HG02623 (cell line): ENCODE measurements around the gene DCAF11.

ENCODE experiments used
- ATAC-seq: cut with Tn5 transposase; IDR thresholded peaks from one replicate; pipeline ENCODE4 v1.9.1; 2021; ENCODE audit warnings: moderate library complexity; ENCODE audit not compliant: unreplicated experiment

Gene DCAF11

DNA sequence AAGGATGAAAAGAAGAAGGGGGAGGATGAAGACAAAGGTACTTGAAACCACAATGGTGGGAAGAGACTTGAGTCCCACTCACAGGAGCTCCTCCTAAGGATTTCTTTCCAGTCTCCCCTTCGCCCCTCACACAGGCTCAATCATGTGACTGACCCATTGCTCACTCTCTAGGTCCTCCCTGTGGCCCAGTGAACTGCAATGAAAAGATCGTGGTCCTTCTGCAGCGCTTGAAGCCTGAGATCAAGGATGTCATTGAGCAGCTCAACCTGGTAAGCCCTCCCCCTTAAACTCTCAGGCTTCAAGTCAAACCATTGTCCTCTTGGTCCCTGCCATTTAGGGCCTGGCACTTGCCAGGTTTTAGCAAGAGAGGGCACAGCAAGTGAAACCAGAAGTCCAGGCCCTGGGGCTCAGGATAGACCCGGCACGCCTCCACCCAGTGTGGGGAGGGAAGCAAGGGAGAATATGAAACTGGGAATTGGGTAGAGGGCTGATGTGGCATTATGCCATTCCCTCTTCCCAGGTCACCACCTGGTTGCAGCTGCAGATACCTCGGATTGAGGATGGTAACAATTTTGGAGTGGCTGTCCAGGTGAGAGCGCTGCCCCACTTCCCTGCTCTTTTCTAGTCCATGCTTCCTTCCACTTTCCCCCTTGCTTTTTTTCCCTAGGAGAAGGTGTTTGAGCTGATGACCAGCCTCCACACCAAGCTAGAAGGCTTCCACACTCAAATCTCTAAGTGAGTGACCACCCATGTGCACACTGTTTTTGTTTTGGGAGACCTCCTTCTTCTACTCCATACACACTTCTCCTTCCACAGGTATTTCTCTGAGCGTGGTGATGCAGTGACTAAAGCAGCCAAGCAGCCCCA, 23.2 kb downstream of the DCAF11 start:
- no peak for ATAC-seq

GRCh38 chr14:24138396-24139271, 24.1 kb downstream of the DCAF11 start:
- no peak for ATAC-seq

DNA sequence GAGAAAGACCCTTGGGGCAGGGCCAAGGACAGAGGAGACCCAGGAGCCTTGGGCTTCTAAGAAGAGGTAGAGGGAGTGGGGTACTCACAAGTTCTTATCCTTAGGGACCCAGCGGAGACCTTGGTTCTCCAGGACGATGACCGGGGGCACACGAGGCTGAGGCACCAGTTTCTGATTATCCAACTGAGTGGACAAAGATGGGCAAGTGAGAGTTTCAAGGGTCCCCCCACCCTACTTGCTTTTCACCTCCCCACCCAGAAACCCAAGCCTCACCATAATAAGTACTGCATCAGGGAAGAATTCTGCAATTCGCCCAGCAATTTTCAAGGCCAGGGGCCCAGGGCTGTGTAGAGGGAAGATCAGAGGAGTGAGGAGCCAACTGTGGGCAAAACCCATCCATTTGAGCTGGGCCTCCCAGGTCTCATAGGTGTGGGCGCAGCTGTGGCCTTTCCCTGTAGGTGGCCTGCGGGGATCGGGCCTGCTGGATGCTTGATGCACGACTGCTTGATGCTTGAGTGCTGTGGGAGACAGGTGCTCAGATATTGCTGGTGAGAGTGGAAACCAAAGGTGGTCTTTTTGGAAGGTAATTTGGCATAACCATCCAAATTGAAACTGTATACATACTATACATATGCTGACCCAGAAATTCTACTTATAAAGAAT, 24.8 kb downstream of the DCAF11 start:
- no peak for ATAC-seq

- peak; percentile 80 for ATAC-seq
Measured at GRCh38 chr14:24141097-24141880, 26.7 kb downstream of the DCAF11 start, which contains the start of gene EMC9. EMC9 (minus strand) TSS chr14:24141591; CDS start chr14:24141304, 287 bp downstream.

DNA sequence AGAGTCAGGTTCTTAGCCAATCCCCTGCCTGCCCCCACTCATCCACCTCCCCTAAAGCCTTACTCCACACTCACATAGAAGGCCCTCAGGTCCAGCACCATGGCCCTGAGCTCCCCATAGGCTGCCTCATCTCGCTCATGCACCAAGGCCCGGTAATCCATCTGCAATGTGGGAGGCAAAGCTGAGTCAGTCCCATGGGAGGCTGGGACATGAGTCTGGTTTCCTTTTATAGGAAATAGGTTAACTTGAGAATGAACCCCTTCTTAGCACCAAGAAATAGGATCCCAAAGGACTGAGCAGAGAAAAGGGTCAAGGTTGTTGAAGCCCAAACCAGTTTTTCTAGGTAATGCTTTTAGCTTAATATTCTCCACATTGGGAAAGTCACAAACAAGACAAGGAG, 28.9 kb downstream of the DCAF11 start:
- no peak for ATAC-seq

DNA sequence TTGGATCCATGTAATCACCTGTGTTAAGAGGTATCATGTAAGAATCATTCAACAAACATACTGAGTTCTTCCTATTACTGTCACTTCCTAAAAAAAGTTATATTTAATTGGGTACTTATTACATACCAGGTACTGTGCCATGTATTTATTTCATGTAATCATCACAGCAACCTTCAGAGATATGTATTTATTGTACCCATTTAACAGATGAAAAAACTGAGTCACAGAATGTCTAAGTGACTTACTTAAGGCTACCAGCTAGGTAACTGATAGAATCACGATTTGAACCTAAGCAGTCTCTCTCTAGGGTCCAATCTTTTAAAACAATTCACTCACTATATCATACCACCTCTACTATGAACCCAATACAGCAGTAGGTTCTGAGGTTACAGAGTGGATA, 29.9 kb downstream of the DCAF11 start:
- ATAC-seq, result no peak

GRCh38 chr14:24145219-24145618, 30.6 kb downstream of the DCAF11 start:
- no peak for ATAC-seq

- ATAC-seq, result no peak
Measured at GRCh38 chr14:24145690-24146452, 31.3 kb downstream of the DCAF11 start.

DNA sequence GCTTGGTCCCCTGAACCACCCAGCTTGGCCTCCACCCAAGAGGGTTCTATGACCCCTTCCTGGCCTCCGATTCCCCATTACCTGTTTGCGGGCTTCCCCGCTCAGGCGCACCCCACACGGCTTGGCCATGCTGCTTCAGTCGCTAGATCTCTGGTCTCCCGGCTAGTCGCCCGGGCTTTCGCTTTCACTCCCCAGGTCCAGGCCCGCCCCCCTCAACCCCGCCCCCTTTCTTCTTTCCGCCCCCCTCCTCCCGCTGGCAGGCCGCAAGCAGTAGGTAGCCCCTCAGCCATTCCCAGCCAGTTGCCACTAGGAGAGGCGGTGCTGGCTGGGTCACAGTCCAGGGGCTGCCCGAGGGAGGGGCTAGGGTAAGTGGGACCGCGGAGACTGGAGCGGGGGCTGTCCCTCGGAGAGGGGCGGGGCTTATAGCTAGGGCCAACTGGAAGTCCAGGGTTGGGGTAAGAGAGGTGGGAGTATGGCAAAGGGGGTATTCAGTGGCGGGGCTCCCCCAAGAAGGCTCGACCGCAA, 31.9 kb downstream of the DCAF11 start, which contains the start of gene PSME2:
Gene PSME2, minus strand, starts transcription at position 158 of the 525 bp plus-strand sequence. Its CDS starts 29 bp downstream, at position 129.
- peak; percentile 58 for ATAC-seq

DNA sequence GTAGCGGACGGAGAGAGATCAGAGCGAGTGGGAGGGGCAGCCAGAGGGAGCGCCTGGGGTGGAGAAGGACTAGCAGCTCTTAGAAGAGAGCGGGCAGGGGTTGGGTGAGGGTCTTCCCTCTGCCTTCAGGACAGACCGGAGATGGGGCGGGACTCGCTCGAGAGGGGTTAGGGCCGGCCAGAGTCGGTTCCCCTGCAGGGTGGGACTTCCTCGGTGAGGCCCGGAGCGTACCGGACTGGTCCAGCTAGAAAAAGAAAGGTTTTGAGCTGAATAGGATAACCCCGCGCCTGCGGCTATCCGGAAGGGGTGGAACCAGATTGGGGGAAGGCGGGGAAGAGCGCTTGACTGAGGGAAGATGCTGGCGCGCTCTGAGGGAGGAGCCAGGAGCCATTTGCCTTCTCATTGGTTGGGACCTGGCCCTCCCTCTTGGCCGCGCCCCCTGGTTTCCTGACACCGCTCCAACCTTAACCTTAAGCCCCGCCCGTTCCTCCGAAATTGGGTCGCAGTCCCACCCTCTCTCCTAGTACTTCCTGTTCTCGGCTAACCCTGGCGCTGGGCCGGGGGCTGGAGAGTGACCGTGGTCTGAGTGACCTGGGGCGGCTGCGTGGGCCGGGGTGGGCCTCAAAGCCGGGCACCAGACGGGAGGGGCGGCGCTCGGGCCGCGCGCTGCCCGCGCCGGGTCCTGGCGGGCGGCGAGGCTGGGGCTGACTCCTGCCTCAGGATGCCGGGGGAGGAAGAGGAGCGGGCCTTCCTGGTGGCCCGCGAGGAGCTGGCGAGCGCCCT, 32.6 kb downstream of the DCAF11 start, which contains the start of gene RNF31:
Gene RNF31, plus strand, starts transcription at position 521 of the 783 bp plus-strand sequence. Its CDS starts 201 bp downstream, at position 722.
- peak; percentile 78 for ATAC-seq

DNA sequence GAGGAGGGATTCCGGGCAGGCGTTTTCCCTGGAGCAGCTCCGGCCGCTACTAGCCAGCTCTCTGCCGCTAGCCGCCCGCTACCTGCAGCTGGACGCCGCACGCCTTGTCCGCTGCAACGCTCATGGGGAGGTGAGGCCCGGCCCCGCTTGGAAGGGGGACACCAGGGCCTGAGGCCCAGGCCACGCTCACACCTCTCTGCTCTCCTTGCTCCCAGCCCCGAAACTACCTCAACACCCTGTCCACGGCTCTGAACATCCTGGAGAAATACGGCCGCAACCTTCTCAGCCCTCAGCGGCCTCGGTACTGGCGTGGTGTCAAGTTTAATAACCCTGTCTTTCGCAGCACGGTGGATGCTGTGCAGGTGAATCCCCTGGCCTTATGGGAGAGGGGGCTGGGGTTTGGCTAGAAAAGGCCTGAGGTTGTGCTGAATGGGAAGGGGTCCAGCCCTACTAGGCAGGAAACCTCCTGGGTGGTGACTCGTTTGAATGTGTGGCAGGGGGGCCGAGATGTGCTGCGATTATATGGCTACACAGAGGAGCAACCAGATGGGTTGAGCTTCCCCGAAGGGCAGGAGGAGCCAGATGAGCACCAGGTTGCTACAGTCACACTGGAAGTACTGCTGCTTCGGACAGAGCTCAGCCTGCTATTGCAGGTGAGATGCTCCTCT, 33.3 kb downstream of the DCAF11 start:
- no peak for ATAC-seq

DNA sequence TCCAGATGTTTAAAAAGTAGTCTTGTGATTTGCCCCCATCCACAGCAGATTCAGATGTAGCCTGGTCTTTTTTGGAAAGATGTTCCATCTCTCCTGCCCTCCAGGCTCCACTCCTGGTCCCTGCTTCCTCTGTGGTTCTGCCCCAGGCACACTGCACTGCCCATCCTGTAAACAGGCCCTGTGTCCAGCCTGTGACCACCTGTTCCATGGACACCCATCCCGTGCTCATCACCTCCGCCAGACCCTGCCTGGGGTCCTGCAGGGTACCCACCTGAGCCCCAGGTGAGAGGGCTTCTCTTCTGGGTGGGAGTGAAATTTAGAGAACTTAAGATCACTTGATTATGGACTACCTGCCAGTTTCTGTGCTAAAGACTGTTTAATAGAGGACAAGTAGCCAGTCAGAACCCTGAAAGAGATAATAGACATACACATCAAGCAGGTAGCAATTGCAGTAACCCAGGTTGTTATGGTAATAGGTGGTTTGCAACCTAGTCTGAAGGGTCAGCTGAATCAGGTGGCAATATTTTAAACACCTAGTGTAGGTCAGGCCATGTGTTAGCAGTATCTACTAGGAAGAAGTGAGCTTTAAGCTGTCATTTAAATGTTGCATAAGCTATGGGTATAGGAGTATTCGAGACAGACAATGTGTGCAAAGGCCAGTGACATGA, 34.9 kb downstream of the DCAF11 start:
- no peak for ATAC-seq

DNA sequence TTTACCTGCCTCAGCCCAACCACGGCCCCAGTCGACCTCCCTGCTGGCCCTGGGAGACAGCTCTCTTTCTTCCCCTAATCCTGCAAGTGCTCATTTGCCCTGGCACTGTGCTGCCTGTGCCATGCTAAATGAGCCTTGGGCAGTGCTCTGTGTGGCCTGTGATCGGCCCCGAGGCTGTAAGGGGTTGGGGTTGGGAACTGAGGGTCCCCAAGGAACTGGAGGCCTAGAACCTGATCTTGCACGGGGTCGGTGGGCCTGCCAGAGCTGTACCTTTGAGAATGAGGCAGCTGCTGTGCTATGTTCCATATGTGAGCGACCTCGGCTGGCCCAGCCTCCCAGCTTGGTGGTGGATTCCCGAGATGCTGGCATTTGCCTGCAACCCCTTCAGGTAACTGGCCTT, 35.5 kb downstream of the DCAF11 start:
- no peak for ATAC-seq

DNA sequence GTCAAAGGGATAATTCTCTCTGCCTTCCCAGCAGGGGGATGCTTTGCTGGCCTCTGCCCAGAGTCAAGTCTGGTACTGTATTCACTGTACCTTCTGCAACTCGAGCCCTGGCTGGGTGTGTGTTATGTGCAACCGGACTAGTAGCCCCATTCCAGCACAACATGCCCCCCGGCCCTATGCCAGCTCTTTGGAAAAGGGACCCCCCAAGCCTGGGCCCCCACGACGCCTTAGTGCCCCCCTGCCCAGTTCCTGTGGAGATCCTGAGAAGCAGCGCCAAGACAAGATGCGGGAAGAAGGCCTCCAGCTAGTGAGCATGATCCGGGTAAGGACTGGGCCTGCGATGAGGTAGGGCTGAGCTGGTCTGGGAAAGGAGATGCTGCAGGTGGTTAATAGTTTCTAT, 36.0 kb downstream of the DCAF11 start:
- no peak for ATAC-seq

DNA sequence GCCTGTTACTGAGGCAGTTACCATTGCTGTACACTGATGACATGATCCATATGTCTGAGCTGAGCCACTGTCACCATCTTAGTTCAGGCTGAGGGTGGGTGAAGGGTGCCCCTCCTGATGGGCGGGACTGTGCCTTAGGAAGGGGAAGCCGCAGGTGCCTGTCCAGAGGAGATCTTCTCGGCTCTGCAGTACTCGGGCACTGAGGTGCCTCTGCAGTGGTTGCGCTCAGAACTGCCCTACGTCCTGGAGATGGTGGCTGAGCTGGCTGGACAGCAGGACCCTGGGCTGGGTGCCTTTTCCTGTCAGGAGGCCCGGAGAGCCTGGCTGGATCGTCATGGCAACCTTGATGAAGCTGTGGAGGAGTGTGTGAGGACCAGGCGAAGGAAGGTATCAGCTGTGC, 36.4 kb downstream of the DCAF11 start:
- no peak for ATAC-seq

DNA sequence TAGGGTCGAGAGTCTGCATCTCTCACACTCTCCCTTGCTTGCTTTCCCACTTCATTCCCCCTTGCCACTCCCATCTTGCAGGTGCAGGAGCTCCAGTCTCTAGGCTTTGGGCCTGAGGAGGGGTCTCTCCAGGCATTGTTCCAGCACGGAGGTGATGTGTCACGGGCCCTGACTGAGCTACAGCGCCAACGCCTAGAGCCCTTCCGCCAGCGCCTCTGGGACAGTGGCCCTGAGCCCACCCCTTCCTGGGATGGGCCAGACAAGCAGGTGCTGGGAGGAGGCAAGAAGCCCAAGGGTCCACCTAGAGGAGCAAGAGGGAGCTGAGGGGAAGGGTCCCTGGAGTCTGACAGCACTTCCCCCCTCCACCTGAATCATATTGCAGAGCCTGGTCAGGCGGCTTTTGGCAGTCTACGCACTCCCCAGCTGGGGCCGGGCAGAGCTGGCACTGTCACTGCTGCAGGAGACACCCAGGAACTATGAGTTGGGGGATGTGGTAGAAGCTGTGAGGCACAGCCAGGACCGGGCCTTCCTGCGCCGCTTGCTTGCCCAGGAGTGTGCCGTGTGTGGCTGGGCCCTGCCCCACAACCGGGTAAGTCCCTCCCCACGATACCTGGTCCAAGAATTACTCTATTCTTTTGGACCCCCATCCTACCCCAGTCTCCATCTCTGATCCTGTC, 37.0 kb downstream of the DCAF11 start:
- ATAC-seq, result no peak

GRCh38 chr14:24155100-24155499, 40.5 kb downstream of the DCAF11 start:
- ATAC-seq, result no peak
